Keratinocyte (primary cell): ENCODE results near the gene VPS4B. TPM values are rescaled to one million over a fixed set of nuclear protein-coding genes. Genes with fewer than 3 reads are reported as not detected.

Experiments used
- DNase-seq: peaks from one replicate; pipeline ENCODE4 v3.0.0-alpha.2; 2011; ENCODE audit warnings: low read depth, missing footprints, low spot score
- FAIRE-seq: peaks from 2 replicates; lab custom pipeline; 2011; peaks lifted over from hg19 to GRCh38; lab: Jason Lieb, UNC
- H2AFZ ChIP-seq: 2 replicates; pipeline ENCODE4 v1.6.0; 2012; ENCODE audit warnings: low read length, control low read depth, inconsistent platforms; ENCODE audit not compliant: control insufficient read depth
- H3K27ac ChIP-seq: 2 replicates; pipeline ENCODE4 v1.5.1; 2011; ENCODE audit warnings: low read length; ENCODE audit not compliant: control insufficient read depth, insufficient read depth
- H3K27me3 ChIP-seq: 3 replicates; pipeline ENCODE4 v1.6.0; 2011; ENCODE audit warnings: low read length; ENCODE audit not compliant: control insufficient read depth, insufficient read depth; ENCODE audit errors: extremely low read depth
- H3K36me3 ChIP-seq, 2 experiments: 2 replicates in 1 of 2; 3 replicates in 1 of 2; pipeline ENCODE4 v1.5.1; 2011; ENCODE audit warnings: low read length in 2 of 2, mild to moderate bottlenecking in 1 of 2; ENCODE audit not compliant: control insufficient read depth in 2 of 2, insufficient read depth in 2 of 2; ENCODE audit errors: extremely low read depth in 1 of 2
- H3K4me1 ChIP-seq: 3 replicates; pipeline ENCODE4 v1.5.1; 2011; ENCODE audit warnings: low read length; ENCODE audit not compliant: control insufficient read depth, insufficient read depth; ENCODE audit errors: extremely low read depth
- H3K4me2 ChIP-seq: 3 replicates; pipeline ENCODE4 v1.6.0; 2011; ENCODE audit warnings: low read depth, low read length; ENCODE audit not compliant: control insufficient read depth, insufficient read depth; ENCODE audit errors: extremely low read depth
- H3K4me3 ChIP-seq, 3 experiments: fragments of 200-600 bp in 1 of 3; sonication (generic) in 1 of 3; 2 replicates in 2 of 3; 3 replicates in 1 of 3; pipeline ENCODE4 v1.5.1; 2011 to 2016; ENCODE audit warnings: low read length in 3 of 3, mild to moderate bottlenecking in 3 of 3, control low read depth in 2 of 3, inconsistent platforms in 1 of 3, low read depth in 1 of 3, mixed read lengths in 1 of 3, mixed run types in 1 of 3, moderate library complexity in 1 of 3; ENCODE audit not compliant: control insufficient read depth in 2 of 3, insufficient read depth in 2 of 3; ENCODE audit errors: extremely low read depth in 1 of 3
- H3K79me2 ChIP-seq: 2 replicates; pipeline ENCODE4 v1.6.0; 2012; ENCODE audit warnings: low read length; ENCODE audit not compliant: control insufficient read depth, insufficient read depth
- H3K9ac ChIP-seq: 3 replicates; pipeline ENCODE4 v1.6.0; 2011; ENCODE audit warnings: low read length; ENCODE audit not compliant: control insufficient read depth, insufficient read depth; ENCODE audit errors: extremely low read depth
- H3K9me1 ChIP-seq: 3 replicates; pipeline ENCODE4 v1.6.0; 2011; ENCODE audit warnings: low read length; ENCODE audit not compliant: control insufficient read depth, insufficient read depth; ENCODE audit errors: extremely low read depth
- H3K9me3 ChIP-seq: 2 replicates; pipeline ENCODE4 v1.5.1; 2012; ENCODE audit warnings: low read depth, low read length; ENCODE audit not compliant: control insufficient read depth
- H4K20me1 ChIP-seq: 3 replicates; pipeline ENCODE4 v1.6.0; 2011; ENCODE audit warnings: low read length; ENCODE audit not compliant: control insufficient read depth, insufficient read depth; ENCODE audit errors: extremely low read depth
- CTCF ChIP-seq, 3 experiments: IDR thresholded peaks in 1 of 3; conservative IDR thresholded peaks in 1 of 3; optimal IDR thresholded peaks in 1 of 3; 2 replicates in 2 of 3; 3 replicates in 1 of 3; pipeline versions ENCODE3 to v1.5.1; 2011; ENCODE audit warnings: low read length in 3 of 3, mild to moderate bottlenecking in 3 of 3, moderate library complexity in 2 of 3, control low read depth in 1 of 3, inconsistent platforms in 1 of 3; ENCODE audit not compliant: insufficient read depth in 2 of 3; ENCODE audit errors: extremely low read depth in 1 of 3
- EZH2 ChIP-seq: IDR thresholded peaks from one replicate; pipeline ENCODE4 v1.6.1; 2012; ENCODE audit warnings: inconsistent platforms, mild to moderate bottlenecking, low read length, moderate library complexity
- dilution Hi-C: fragments of 300-500 bp; cut with MboI; formaldehyde crosslinking; loops from one replicate; pipeline ENCODE4 v1.7.0; 2020; ENCODE audit warnings: low sequenced_read_pairs; ENCODE audit not compliant: extremely low pct_ligation_motif_present
- polyA plus RNA-seq, 5 experiments: library from polyadenylated mRNA; depleted of rRNA in 3 of 5; stranded (reverse) in 3 of 5; stranded (forward) in 1 of 5; unstranded in 1 of 5; fragments of >200 nt; gene quantifications; 1 replicate in 1 of 5; 2 replicates in 3 of 5; 3 replicates in 1 of 5; pipeline versions ENCODE4 v1.2.1 to v1.2.3, GENCODE V29; 2011 to 2012; ENCODE audit warnings: missing spikeins in 2 of 5, low read depth in 1 of 5, low replicate concordance in 1 of 5

Gene VPS4B
- polyA plus RNA-seq, 1 donor (not counting 4 experiments of a cell fraction or from before 2014, with no cell fraction given): 65.3 TPM

- Histone ChIP-seq H3K79me2 (peaks cover 18% of the 10 kb centered on the region), H3K4me3 (no peak overlapping the region), H3K4me1 (peaks cover 29% of the 10 kb centered on the region), H4K20me1 (no peaks in the 10 kb centered on the region), H3K27me3 (no peaks in the 10 kb centered on the region), H2AFZ (no peak overlapping the region), H3K9me3 (no peaks in the 10 kb centered on the region), H3K4me2 (no peak overlapping the region), H3K36me3 (peaks cover 20 to 27% of the 10 kb centered on the region in 2 experiments), H3K27ac (peak overlapping the region; percentile 1), H3K9me1 (peaks cover 9% of the 10 kb centered on the region), H3K9ac (no peak overlapping the region)
- peak; percentile 26 for FAIRE-seq
- no peak for DNase-seq
- dilution Hi-C loops: no loop called here
- TF ChIP-seq EZH2 (no peak), CTCF (optimal IDR thresholded peaks at IDR 0.05 in 1 of 3, IDR thresholded peaks at IDR 0.05 in 1 of 3, conservative IDR thresholded peaks at IDR 0.05 in 1 of 3; ENCODE audit: extremely low read depth in 1 of 3, insufficient read depth in 2 of 3, low read length in 3 of 3) (peak; percentile 54 to 75 (median 55))
Measured at GRCh38 chr18:63342206-63342605, 80.1 kb downstream of the VPS4B start.

GRCh38 chr18:63339920-63340484, 82.3 kb downstream of the VPS4B start:
- H2AFZ ChIP-seq: no peak overlapping the region
- no peaks in the 10 kb centered on the region for H3K9me3 ChIP-seq
- H4K20me1 ChIP-seq: no peaks in the 10 kb centered on the region
- H3K9ac ChIP-seq: no peak overlapping the region
- no peak overlapping the region for H3K27ac ChIP-seq
- peaks cover 5% of the 10 kb centered on the region for H3K9me1 ChIP-seq
- H3K4me2 ChIP-seq: no peak overlapping the region
- H3K79me2 ChIP-seq: peaks cover 17% of the 10 kb centered on the region
- no peaks in the 10 kb centered on the region for H3K27me3 ChIP-seq
- dilution Hi-C loops: no loop called here
- no peak for DNase-seq
- peaks cover 20% of the 10 kb centered on the region for H3K4me1 ChIP-seq
- TF ChIP-seq EZH2: no peak
- peak; percentile 23 to 50 (median 44) for TF ChIP-seq CTCF (optimal IDR thresholded peaks at IDR 0.05 in 1 of 3, IDR thresholded peaks at IDR 0.05 in 1 of 3, conservative IDR thresholded peaks at IDR 0.05 in 1 of 3; ENCODE audit: extremely low read depth in 1 of 3, insufficient read depth in 2 of 3, low read length in 3 of 3)
- peaks cover 25 to 33% of the 10 kb centered on the region in 2 experiments for H3K36me3 ChIP-seq
- FAIRE-seq: peak; percentile 26
- no peak overlapping the region for H3K4me3 ChIP-seq

Other genes with a start within 250 kb of the VPS4B start
- gene BCL2, start 102.7 kb downstream of the VPS4B start, polyA plus RNA-seq: 0.09 to 0.36 TPM (median 0.30 TPM) in 3 replicates
- gene KDSR, start 55.3 kb downstream of the VPS4B start, polyA plus RNA-seq: 58.3 to 86.4 TPM (median 68.6 TPM) in 3 replicates
- gene SERPINB5, start 54.5 kb upstream of the VPS4B start, polyA plus RNA-seq: 473 to 1,046 TPM (median 833 TPM) in 3 replicates
- 0.05 to 0.21 TPM (median 0.10 TPM) in 3 replicates for gene SERPINB12, start 119.9 kb upstream of the VPS4B start, polyA plus RNA-seq
- 15.5 to 69.8 TPM (median 44.6 TPM) in 3 replicates for gene SERPINB13, start 164.9 kb upstream of the VPS4B start, polyA plus RNA-seq
- 0.52 to 4.7 TPM (median 2.4 TPM) in 3 replicates for gene SERPINB4, start 221.8 kb upstream of the VPS4B start, polyA plus RNA-seq
- 3.8 to 26.8 TPM (median 12.7 TPM) in 3 replicates for gene SERPINB3, start 239.4 kb upstream of the VPS4B start, polyA plus RNA-seq